ENCODE measurements around the gene MPC2.
"Not testable (repeated sequence)": the region's sequence is repeated elsewhere in the genome, so short reads cannot be mapped to it uniquely, and the experiment has no call there.

Gene MPC2

GRCh38 chr1:167905182-167905581, 31.7 kb downstream of the MPC2 start:
- Histone ChIP-seq H3K9ac (ENCODE audit: insufficient read length) (no peak overlapping the region), H3K9me3 (ENCODE audit: low read depth, low read length) (no peaks in the 10 kb centered on the region; the same call in 1 of the 2 replicates), H3K36me3 (ENCODE audit: insufficient read depth, low read length) (no peaks in the 10 kb centered on the region), H3K27ac (no peak overlapping the region), H3K4me3 (no peak overlapping the region)
- DNase-seq (ENCODE audit: low read depth, low spot score), result no peak
- no peak for TF ChIP-seq EZH2 (IDR thresholded peaks at IDR 0.05)
- no peak for TF ChIP-seq FOXP2 (optimal IDR thresholded peaks at IDR 0.05; ENCODE audit: control extremely low read depth, extremely low read length, insufficient read depth)
- no peak for TF ChIP-seq POLR2AphosphoS5 (IDR thresholded peaks at IDR 0.05; ENCODE audit: borderline replicate concordance, low read depth, low read length)

- no peak overlapping the region for H3K9ac ChIP-seq (ENCODE audit: insufficient read length)
- TF ChIP-seq FOXP2 (optimal IDR thresholded peaks at IDR 0.05; ENCODE audit: control extremely low read depth, extremely low read length, insufficient read depth) (no peak), EZH2 (IDR thresholded peaks at IDR 0.05) (no peak), POLR2AphosphoS5 (IDR thresholded peaks at IDR 0.05; ENCODE audit: borderline replicate concordance, low read depth, low read length) (no peak)
- H3K4me3 ChIP-seq, result no peak overlapping the region
- no peak for DNase-seq (ENCODE audit: low read depth, low spot score)
- H3K9me3 ChIP-seq (ENCODE audit: low read depth, low read length), result no peaks in the 10 kb centered on the region; the same call in 1 of the 2 replicates
- H3K27ac ChIP-seq, result no peak overlapping the region
- H3K36me3 ChIP-seq (ENCODE audit: insufficient read depth, low read length), result no peaks in the 10 kb centered on the region
These were observed 32.2 kb downstream of the MPC2 start for GRCh38 chr1:167904652-167905130.

GRCh38 chr1:167900907-167901306, 36.0 kb downstream of the MPC2 start:
- no peaks in the 10 kb centered on the region for H3K9me3 ChIP-seq (ENCODE audit: low read depth, low read length)
- TF ChIP-seq EZH2 (IDR thresholded peaks at IDR 0.05), result no peak
- no peak for TF ChIP-seq POLR2AphosphoS5 (IDR thresholded peaks at IDR 0.05; ENCODE audit: borderline replicate concordance, low read depth, low read length)
- no peak for TF ChIP-seq FOXP2 (optimal IDR thresholded peaks at IDR 0.05; ENCODE audit: control extremely low read depth, extremely low read length, insufficient read depth)
- H3K4me3 ChIP-seq, result no peak overlapping the region
- no peak overlapping the region for H3K9ac ChIP-seq (ENCODE audit: insufficient read length)
- H3K27ac ChIP-seq, result no peak overlapping the region
- no peak for DNase-seq (ENCODE audit: low read depth, low spot score)
- H3K36me3 ChIP-seq (ENCODE audit: insufficient read depth, low read length), result no peaks in the 10 kb centered on the region

- Histone ChIP-seq H3K9me3 (ENCODE audit: low read depth, low read length) (no peaks in the 10 kb centered on the region), H3K36me3 (ENCODE audit: insufficient read depth, low read length) (no peaks in the 10 kb centered on the region), H3K4me3 (no peak overlapping the region), H3K9ac (ENCODE audit: insufficient read length) (no peak overlapping the region), H3K27ac (no peak overlapping the region)
- DNase-seq (ENCODE audit: low read depth, low spot score), result no peak
- TF ChIP-seq POLR2AphosphoS5 (IDR thresholded peaks at IDR 0.05; ENCODE audit: borderline replicate concordance, low read depth, low read length) (no peak), FOXP2 (optimal IDR thresholded peaks at IDR 0.05; ENCODE audit: control extremely low read depth, extremely low read length, insufficient read depth) (no peak), EZH2 (IDR thresholded peaks at IDR 0.05) (no peak)
These were observed 37.6 kb downstream of the MPC2 start for GRCh38 chr1:167899253-167899681.

- DNase-seq (ENCODE audit: low read depth, low spot score), result no peak
- H3K36me3 ChIP-seq (ENCODE audit: insufficient read depth, low read length), result no peaks in the 10 kb centered on the region
- H3K4me3 ChIP-seq, result no peak overlapping the region
- H3K27ac ChIP-seq, result no peak overlapping the region
- no peak for TF ChIP-seq FOXP2 (optimal IDR thresholded peaks at IDR 0.05; ENCODE audit: control extremely low read depth, extremely low read length, insufficient read depth)
- TF ChIP-seq EZH2 (IDR thresholded peaks at IDR 0.05), result no peak
- TF ChIP-seq POLR2AphosphoS5 (IDR thresholded peaks at IDR 0.05; ENCODE audit: borderline replicate concordance, low read depth, low read length), result no peak
- H3K9ac ChIP-seq (ENCODE audit: insufficient read length), result no peak overlapping the region
- no peaks in the 10 kb centered on the region for H3K9me3 ChIP-seq (ENCODE audit: low read depth, low read length)
These were observed 38.2 kb downstream of the MPC2 start for GRCh38 chr1:167898578-167899222.

GRCh38 chr1:167893798-167894197, 43.1 kb downstream of the MPC2 start:
- Histone ChIP-seq H3K4me3 (no peak overlapping the region), H3K27ac (no peak overlapping the region), H3K9ac (ENCODE audit: insufficient read length) (no peak overlapping the region), H3K36me3 (ENCODE audit: insufficient read depth, low read length) (no peaks in the 10 kb centered on the region), H3K9me3 (ENCODE audit: low read depth, low read length) (no peaks in the 10 kb centered on the region)
- no peak for TF ChIP-seq FOXP2 (optimal IDR thresholded peaks at IDR 0.05; ENCODE audit: control extremely low read depth, extremely low read length, insufficient read depth)
- TF ChIP-seq POLR2AphosphoS5 (IDR thresholded peaks at IDR 0.05; ENCODE audit: borderline replicate concordance, low read depth, low read length), result no peak
- no peak for TF ChIP-seq EZH2 (IDR thresholded peaks at IDR 0.05)
- no peak for DNase-seq (ENCODE audit: low read depth, low spot score)

GRCh38 chr1:167890400-167890799, 46.5 kb downstream of the MPC2 start:
- no peak overlapping the region for H3K27ac ChIP-seq
- TF ChIP-seq FOXP2 (optimal IDR thresholded peaks at IDR 0.05; ENCODE audit: control extremely low read depth, extremely low read length, insufficient read depth) (no peak), EZH2 (IDR thresholded peaks at IDR 0.05) (no peak)
- no peak overlapping the region for H3K9ac ChIP-seq (ENCODE audit: insufficient read length)
- no peak overlapping the region for H3K4me3 ChIP-seq
- H3K36me3 ChIP-seq (ENCODE audit: insufficient read depth, low read length), result no peaks in the 10 kb centered on the region
- H3K9me3 ChIP-seq (ENCODE audit: low read depth, low read length), result no peaks in the 10 kb centered on the region
- no peak for DNase-seq (ENCODE audit: low read depth, low spot score)

- H3K4me3 ChIP-seq; DNase-seq (ENCODE audit: low read depth, low spot score); H3K9ac ChIP-seq (ENCODE audit: insufficient read length); H3K9me3 ChIP-seq (ENCODE audit: low read depth, low read length); H3K27ac ChIP-seq; H3K36me3 ChIP-seq (ENCODE audit: insufficient read depth, low read length): not testable (repeated sequence)
These were observed 49.7 kb downstream of the MPC2 start for GRCh38 chr1:167887187-167887586.

GRCh38 chr1:167882376-167882775, 54.5 kb downstream of the MPC2 start:
- DNase-seq (ENCODE audit: low read depth, low spot score), result no peak
- no peak overlapping the region for H3K9ac ChIP-seq (ENCODE audit: insufficient read length)
- no peaks in the 10 kb centered on the region for H3K9me3 ChIP-seq (ENCODE audit: low read depth, low read length)
- no peak overlapping the region for H3K4me3 ChIP-seq
- TF ChIP-seq POLR2AphosphoS5 (IDR thresholded peaks at IDR 0.05; ENCODE audit: borderline replicate concordance, low read depth, low read length) (no peak), EZH2 (IDR thresholded peaks at IDR 0.05) (no peak), FOXP2 (optimal IDR thresholded peaks at IDR 0.05; ENCODE audit: control extremely low read depth, extremely low read length, insufficient read depth) (no peak)
- H3K27ac ChIP-seq, result no peak overlapping the region
- H3K36me3 ChIP-seq (ENCODE audit: insufficient read depth, low read length), result no peaks in the 10 kb centered on the region
